GOT3 (cell line): ENCODE results near the gene LRFN4.

Source experiments
- DNase-seq: peaks from one replicate; lab custom pipeline; 2025; ENCODE audit warnings: mixed read lengths; lab: John Stamatoyannopoulos, UW

Gene LRFN4

DNA sequence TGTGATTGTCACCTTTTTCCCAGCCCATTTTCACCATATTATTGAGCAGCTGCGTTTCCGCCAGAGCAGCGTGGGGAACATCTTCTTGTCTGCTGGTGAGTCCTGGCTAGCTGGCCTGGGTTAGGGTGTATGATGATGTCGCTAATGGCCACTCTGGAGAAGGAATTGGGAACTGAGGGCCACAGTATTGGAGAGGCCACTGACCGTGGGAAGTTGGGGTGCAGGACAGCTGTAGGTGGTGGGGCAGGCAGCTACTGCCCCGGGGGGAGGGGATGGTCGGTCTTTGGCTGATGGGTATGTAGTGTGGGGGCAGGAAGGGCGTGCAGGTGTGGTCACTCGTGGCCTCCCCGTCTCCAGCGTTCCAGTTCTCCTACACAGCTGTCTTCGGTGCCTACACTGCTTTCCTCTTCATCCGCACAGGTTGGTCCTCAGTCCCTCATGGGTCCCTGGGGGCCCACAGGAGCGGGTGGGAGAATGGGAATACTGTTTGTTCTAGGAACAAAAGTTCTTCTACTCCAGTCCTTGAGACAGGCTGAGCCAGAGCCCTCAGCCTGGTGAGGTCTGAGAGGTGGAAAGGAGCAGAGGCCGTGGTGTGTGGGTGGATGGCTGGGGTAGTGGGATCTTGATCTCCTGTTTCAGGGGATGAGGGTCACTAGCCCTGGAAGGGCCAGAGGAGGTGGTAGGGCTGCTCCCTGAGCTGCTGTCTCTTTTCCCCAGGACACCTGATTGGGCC lies 11.6 kb upstream of the LRFN4 start:
- no peak for DNase-seq

- DNase-seq = no peak
Measured at GRCh38 chr11:66845876-66846212, 11.0 kb upstream of the LRFN4 start.

- no peak for DNase-seq
Measured at GRCh38 chr11:66846671-66847091, 10.2 kb upstream of the LRFN4 start.

- DNase-seq = no peak
Measured at GRCh38 chr11:66847461-66848232, 9.2 kb upstream of the LRFN4 start.

DNA sequence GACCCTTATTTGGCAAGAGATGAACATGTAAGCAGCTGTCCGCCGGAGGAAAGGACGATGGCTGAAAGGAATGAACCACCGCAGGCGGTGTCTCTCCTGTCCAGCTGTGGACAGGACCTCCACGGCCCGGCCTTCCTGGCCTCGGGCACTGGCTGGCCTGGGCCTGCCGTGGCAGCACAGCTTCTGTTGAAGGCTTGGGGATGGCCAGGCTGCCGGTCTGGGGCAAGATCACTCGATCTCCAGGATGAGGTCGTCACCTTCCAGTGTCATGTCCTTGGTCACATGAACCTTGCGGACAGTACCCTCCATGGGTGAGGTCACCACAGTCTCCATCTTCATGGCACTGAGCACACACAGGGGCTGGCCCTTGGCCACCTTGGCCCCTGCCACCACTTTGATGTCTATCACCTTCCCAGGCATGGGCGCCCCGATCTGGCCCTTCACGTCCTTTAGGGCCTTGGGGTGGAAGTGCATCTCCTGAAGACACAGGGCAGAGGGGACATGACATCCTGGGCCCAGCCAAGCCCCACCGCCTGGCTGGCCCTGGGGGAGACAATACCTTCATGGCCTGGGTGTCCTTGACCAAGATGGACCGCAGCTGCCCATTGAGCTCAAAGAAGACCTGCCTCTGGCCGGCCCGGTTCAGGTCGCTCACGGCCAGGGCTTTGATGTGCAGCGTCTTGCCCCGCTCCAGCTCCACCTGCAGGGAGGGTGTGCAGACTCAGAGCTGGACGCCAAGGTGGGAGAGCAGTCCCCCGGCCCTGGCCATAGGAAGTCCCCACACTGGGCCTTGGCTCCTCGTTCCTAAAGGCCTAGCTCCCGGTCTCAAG lies 8.0 kb upstream of the LRFN4 start:
- DNase-seq = no peak

DNA sequence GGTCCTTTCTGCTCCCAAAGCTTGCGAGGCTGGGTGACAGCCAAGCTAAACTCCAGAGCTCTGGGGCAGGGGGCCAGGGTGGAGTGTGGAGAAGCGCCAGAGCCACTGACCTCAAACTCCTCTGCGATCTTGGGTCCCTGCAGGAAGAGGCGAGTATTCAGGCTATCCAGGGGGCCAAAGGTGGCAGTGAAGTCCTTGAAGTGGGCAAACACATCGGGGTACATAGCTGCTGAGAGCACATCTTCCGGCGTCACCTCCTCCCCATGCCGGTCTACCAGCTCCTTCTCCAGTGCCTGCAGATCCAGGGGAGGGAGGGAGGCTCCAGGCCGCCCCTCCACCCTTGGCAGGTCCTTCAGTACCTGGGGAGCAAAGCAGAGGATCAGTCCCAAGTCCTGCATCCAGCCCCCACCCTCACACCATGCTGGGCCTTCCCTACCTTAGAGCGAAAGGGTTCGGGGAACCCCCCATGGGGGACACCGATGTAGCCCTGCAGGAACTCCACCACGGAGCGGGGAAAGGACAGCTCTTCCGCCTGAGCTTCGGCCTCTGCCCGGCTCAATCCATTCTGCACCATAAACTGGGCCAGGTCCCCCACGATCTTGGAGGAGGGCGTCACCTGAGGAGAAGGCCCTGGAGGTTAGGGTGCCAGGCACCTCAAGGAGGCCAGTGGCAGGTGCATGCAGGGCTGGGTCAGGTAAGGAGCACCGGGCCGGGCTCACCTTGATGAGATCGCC lies 7.2 kb upstream of the LRFN4 start:
- DNase-seq = no peak

DNA sequence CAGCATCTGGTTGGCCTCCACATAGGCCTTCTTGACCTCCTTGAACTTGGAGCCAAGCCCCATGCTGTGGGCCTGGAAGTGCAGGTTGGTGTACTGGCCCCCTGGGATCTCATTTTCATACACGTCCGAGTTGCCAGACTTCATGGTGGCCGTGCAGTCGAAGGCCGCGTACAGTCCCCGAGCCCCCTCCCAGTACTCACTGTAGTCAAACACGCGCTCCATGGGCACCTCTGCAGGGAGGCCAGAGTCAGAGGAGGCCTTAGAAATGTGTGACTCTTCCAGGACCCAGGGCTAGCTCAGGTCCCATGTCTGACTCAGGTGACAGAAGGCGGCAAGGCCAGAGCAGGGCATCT lies 6.7 kb upstream of the LRFN4 start:
- no peak for DNase-seq

DNA sequence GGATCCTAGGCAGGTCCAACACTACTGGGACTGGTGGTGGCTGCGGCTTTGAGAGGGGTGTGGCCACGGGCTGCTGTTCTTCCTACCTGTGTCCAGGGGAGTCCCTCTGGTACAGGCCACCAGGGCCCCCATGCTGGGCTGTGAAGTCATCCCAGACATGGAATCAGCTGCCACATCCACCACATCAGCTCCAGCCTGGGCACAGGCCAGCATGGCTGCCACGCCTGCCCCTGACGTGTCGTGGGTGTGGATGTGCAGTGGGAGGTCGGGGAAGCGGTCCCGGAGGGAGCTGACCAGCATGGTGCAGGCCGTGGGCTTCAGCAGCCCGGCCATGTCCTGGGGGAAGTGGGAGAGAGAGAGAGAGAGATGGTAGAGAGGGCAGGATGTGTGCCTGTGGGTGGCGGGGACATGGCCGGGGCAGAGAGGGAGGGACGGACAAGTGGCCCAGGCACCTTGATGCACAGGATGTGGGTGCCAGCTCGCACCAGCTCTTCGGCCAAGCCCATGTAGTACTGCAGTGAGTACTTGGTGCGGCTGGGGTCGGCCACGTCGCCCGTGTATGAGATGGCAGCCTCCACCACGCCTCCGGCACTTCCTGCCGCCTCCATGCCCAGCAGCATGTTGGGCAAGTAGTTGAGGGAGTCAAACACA lies 6.2 kb upstream of the LRFN4 start:
- no peak for DNase-seq

DNA sequence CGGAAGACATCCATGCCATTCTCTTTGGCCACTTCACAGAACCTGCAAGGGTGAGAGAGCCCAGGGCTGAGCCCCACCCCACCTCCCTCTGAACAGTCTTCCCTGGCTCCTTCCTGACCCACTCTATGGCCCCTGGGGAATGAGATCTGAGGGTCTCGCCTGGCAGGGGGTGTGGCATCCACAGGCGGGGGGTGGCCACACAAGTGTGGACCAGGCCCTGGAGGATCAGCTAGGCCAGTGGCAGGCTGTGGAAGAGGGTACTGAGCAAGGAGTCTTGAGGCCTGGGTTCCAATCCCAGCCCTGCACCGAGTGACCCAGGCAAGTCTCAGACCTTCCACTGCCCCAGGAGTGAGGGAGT lies 5.6 kb upstream of the LRFN4 start:
- DNase-seq = no peak

GRCh38 chr11:66851698-66852465 lies 5.0 kb upstream of the LRFN4 start:
- DNase-seq = no peak

- no peak for DNase-seq
Measured at GRCh38 chr11:66852466-66853241, 4.2 kb upstream of the LRFN4 start.

DNA sequence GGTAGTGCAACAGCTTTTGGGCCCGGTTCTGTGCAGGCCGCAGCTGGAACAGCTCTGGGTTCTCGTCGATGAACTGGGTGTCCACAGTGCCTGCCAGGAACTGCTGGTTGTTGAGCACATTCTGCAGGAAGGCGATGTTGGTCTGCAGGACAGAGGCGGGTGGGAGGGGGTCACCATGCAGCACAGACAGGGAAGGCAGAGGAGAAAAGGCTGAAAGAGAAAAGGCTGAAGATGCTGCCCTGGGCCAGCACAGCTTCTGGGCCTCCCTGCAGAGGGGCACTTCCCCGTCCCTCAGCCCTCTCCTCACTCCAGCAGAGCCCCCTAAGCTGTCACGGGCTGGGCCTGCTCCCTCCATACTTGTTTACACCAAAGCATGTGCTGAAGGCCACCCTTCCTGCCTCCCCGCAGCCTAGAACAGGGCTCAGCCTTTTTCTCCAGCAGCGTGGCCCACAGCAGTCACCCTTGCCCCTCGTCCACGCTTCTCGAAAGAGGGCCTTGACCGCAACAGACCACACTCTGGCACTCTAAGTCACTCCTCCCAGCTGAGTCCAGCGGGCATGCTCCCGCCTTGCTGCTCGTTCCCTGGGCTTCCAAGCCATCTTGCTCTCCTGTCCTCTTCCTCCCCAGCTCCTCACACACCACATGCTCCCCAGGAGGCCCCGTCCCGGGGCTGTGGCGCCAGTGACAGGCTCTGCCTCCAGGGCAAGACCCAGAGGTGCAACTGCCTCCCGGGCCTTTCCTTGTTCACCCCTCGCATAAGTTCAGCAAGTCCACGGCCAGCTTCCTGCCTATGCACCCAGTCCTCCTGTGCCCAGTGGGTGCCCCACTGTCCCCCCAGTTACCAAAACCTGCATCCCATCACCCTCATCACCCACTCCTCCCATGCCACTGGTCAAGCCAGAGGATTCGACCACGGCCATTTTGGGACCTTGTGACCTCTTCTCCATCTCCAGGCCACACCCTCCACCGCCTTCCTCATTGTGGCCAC lies 3.3 kb upstream of the LRFN4 start:
- DNase-seq = no peak

DNA sequence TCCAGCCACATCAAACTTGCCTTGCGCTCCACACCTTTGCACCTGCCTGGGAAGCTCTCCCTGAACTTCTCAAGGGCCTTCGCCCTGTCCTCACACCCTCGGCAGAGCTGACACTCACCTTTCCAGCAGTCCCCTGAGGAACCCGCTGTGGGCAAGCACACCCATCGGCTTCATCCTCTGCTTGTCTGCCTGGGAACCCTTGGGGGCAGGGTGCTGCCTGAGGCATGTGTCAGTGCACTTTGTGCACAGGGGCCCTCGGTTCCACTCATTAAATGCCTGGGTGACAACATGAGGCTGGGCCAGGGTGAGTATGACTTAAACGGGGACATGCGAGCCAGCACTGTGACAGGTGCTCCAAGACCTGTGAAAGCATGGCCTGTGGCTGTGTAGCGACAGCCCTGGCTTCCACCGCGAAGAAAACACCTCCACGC lies 2.6 kb upstream of the LRFN4 start:
- DNase-seq = no peak

- no peak for DNase-seq
Measured at GRCh38 chr11:66854729-66855211, 2.1 kb upstream of the LRFN4 start.

DNA sequence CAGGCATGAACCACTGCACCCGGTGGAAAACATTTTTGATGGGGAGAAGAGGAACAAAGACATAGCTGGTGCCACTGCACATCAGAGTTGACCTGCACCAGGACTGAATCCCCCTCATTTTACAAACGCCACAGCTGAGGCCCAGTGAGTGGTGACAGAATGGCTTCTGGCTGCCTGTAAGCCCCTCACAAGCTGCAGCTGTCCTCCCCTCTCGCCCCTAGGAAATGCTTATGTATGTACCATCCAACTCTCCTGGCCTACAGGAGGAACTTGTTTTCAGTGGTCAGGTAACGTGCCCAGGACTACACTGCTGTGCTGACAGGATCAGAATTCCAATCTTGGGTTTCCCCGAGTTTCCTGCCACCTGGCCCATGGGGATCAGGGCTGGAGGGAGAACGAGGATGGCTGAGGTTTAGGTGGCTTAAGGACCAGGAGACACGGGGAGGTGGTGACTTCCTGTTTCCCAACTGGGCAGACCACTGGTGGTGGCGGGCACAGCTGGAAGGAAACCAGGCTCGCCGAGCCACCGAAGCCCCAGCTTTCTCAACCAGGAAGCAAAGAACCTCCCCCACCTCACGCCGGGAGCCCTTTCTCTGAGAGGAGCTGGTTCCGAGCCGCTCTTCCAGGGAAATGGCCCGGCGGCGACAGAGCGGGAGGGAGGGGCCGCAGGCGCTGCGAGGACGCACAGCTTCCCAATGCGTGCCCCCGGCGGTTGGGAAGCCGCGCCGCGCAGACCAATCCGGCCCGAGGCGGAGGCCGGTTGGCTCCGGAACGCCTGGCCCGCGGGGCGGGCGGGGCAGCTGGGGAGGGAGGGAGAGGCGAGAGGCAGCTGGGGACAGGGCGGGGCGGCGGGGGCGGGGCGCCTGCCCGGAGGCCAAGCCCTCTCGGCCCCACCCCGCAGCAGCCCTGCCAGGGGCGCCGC lies 1.0 kb upstream of the LRFN4 start:
- peak; percentile 63 for DNase-seq

DNA sequence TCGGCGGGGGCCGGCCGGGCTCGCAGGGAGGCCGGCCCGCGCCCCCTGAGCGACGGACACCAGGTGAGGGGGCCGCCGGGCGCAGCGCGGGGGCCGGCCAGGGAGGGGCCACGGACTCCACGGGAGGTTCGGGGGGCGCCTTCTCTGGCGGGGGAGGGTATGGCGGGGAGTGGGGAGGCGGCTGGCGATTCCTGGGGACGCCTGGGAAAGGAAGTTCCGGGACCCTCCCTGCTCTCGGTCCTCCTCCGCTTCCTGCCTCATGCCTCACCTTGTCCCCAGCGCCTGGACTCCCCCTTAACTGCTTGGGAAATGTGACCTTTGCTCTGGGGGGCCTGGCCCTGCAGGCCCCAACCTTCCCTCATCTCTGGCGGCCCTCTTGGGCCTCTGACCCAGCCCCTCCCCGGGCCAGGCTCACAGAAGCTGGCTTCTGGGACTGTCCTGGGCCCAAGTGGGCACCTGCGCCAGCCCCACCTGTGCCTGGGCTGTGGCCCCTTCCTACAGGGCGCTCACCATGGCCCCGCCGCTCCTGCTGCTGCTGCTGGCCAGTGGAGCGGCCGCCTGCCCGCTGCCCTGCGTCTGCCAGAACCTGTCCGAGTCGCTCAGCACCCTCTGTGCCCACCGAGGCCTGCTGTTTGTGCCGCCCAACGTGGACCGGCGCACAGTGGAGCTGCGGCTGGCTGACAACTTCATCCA lies 516 bp downstream of the LRFN4 start:
- DNase-seq = no peak

GRCh38 chr11:66857927-66858185 lies 992 bp downstream of the LRFN4 start:
- no peak for DNase-seq
